Measurements from ENCODE around the gene WDHD1. TPM values are rescaled to one million over a fixed set of nuclear protein-coding genes. Genes with fewer than 3 reads are reported as not detected.

WDHD1 gene
- total and polyA plus RNA-seq, 2 experiments from 2014 or later, result 4.9 to 7.4 TPM

- H3K36me3 ChIP-seq, result no peaks in the 10 kb centered on the region
- no peaks in the 10 kb centered on the region for H3K27me3 ChIP-seq
- no peaks in the 10 kb centered on the region for H3K9me3 ChIP-seq (ENCODE audit: low read depth)
- no peak overlapping the region for H3K27ac ChIP-seq
- peak; percentile 65 to 74 for DNase-seq (ENCODE audit: low read depth in 1 of 2, low spot score in 1 of 2)
- H3K4me1 ChIP-seq (ENCODE audit: low read depth), result peaks cover 7% of the 10 kb centered on the region
- no peak overlapping the region for H3K4me3 ChIP-seq
- TF ChIP-seq CTCF (IDR thresholded peaks at IDR 0.05; ENCODE audit: low read depth, low read length), result peak; percentile 80
Observed at GRCh38 chr14:54893151-54893760, 133.6 kb downstream of the WDHD1 start.

DNA sequence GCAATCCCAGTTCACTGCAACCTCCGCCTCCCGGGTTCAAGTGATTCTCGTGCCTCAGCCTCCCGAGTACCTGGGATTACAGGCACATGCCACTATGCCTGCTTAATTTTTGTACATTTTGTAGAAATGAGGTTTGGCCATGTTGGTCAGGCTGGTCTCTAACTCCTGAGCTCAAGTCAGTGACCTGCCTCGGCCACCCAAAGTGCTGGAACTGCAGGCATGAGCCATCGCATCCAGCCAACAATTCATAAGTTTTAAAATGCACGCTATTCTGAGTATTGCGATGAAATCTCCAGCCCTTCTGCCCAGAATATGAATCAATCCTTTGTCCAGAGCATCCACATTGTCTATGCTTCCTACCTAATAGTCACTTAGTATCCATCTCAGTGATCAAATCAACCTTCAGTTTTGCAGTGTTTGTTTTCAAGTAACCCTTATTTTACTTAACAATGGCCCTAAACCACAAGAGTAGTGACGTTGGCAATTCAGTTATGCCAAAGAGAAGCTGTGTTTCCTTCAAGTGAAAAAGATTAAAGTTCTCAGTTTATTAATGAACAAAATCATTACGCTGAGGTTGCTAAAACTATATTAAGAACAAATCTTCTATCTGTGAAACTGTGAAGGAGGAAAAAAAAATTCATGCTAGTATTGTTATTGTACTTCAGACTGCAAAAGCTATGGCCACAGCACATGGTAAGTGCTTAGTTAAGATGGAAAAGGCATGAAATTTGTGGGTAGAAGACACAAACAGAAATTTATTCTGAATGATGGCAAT is 135.2 kb downstream of the WDHD1 start:
- H3K9me3 ChIP-seq (ENCODE audit: low read depth), result no peaks in the 10 kb centered on the region
- H3K27ac ChIP-seq, result no peak overlapping the region
- DNase-seq (ENCODE audit: low read depth in 1 of 2, low spot score in 1 of 2), result no peak
- TF ChIP-seq CTCF (IDR thresholded peaks at IDR 0.05; ENCODE audit: low read depth, low read length), result no peak
- H3K4me1 ChIP-seq (ENCODE audit: low read depth), result peaks cover 21% of the 10 kb centered on the region
- no peak overlapping the region for H3K4me3 ChIP-seq
- no peaks in the 10 kb centered on the region for H3K36me3 ChIP-seq
- no peaks in the 10 kb centered on the region for H3K27me3 ChIP-seq

DNA sequence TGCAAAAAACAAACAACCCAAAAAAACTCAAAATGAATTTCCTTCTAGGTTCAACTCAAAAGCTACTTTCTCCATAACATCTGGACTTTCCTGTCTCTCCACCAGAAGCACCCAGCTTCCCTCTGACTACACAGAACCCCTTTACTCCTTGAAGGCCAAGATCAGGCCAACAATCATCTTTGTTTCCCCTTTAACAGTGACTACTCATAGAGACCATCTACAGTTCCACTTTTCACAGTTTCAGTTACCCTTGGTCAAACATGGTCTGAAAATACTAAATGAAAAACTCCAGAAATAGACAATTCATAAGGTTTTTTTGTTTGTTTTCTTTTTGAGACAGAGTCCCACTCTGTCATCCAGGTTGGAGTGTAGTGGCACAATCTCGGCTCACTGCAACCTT is 136.1 kb downstream of the WDHD1 start:
- no peak for TF ChIP-seq CTCF (IDR thresholded peaks at IDR 0.05; ENCODE audit: low read depth, low read length)

DNA sequence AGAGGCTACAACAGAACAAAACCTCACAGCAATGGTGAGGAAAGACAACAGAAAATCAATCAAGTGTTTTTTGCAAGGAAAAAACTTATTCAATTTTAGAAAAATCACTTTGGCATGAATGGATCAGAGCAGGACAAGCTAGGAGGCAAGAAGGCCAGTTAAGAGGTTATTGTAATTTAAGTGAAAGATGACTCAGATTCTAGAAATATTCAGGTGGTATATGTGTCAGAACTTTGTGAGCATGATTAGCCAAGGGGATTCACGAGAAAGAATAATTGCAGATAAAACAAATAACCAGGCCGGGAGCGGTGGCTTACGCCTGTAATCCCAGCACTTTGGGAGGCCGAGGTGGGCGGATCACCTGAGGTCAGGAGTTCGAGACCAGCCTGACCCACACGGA is 137.0 kb downstream of the WDHD1 start:
- Histone ChIP-seq H3K27ac (no peak overlapping the region), H3K9me3 (ENCODE audit: low read depth) (no peaks in the 10 kb centered on the region), H3K27me3 (no peaks in the 10 kb centered on the region), H3K4me1 (ENCODE audit: low read depth) (peaks cover 21% of the 10 kb centered on the region), H3K36me3 (no peaks in the 10 kb centered on the region), H3K4me3 (no peak overlapping the region)
- DNase-seq (ENCODE audit: low read depth in 1 of 2, low spot score in 1 of 2), result no peak
- no peak for TF ChIP-seq CTCF (IDR thresholded peaks at IDR 0.05; ENCODE audit: low read depth, low read length)

More for the DNA sequence above, 136.1 kb downstream of the WDHD1 start:
- no peak overlapping the region for H3K27ac ChIP-seq
- H3K27me3 ChIP-seq, result no peaks in the 10 kb centered on the region
- H3K4me1 ChIP-seq (ENCODE audit: low read depth), result peaks cover 21% of the 10 kb centered on the region
- no peaks in the 10 kb centered on the region for H3K36me3 ChIP-seq
- no peak overlapping the region for H3K4me3 ChIP-seq
- DNase-seq (ENCODE audit: low read depth in 1 of 2, low spot score in 1 of 2), result no peak
- H3K9me3 ChIP-seq (ENCODE audit: low read depth), result no peaks in the 10 kb centered on the region

Other genes starting within 250 kb of the WDHD1 start
- 3.5 and 4.3 TPM in 2 replicates for gene GCH1, start 124.3 kb downstream of the WDHD1 start, total RNA-seq
- gene GCH1, start 124.3 kb downstream of the WDHD1 start, polyA plus RNA-seq, result 2.5 and 3.0 TPM in 2 replicates
- gene SOCS4, start 137 bp upstream of the WDHD1 start, total RNA-seq, result 6.0 and 8.5 TPM in 2 replicates
- 6.5 and 8.4 TPM in 2 replicates for gene SOCS4, start 137 bp upstream of the WDHD1 start, polyA plus RNA-seq
- gene MAPK1IP1L, start 24.5 kb upstream of the WDHD1 start, total RNA-seq, result 79.6 and 83.5 TPM in 2 replicates
- 97.7 and 104 TPM in 2 replicates for gene MAPK1IP1L, start 24.5 kb upstream of the WDHD1 start, polyA plus RNA-seq
- gene LGALS3, start 102.2 kb upstream of the WDHD1 start, total RNA-seq, result 33.2 and 51.8 TPM in 2 replicates
- 55.3 and 60.3 TPM in 2 replicates for gene LGALS3, start 102.2 kb upstream of the WDHD1 start, polyA plus RNA-seq
- gene DLGAP5, start 164.5 kb upstream of the WDHD1 start, total RNA-seq, result 3.4 and 37.4 TPM in 2 replicates
- gene DLGAP5, start 164.5 kb upstream of the WDHD1 start, polyA plus RNA-seq, result 5.9 and 71.1 TPM in 2 replicates
- 15.3 and 19.2 TPM in 2 replicates for gene FBXO34, start 244.3 kb upstream of the WDHD1 start, total RNA-seq
- gene FBXO34, start 244.3 kb upstream of the WDHD1 start, polyA plus RNA-seq, result 21.1 and 21.7 TPM in 2 replicates